ACHN (cell line): ENCODE measurements around the gene LSM7.
"Not testable (repeated sequence)": the region's sequence is repeated elsewhere in the genome, so short reads cannot be mapped to it uniquely, and the experiment has no call there.

Experiments
- DNase-seq: peaks from one replicate; pipeline ENCODE4 v3.0.0-alpha.2; 2015
- in situ Hi-C: cut with HindIII; loops from 2 replicates; pipeline ENCODE4 v1.10.0; 2017; ENCODE audit warnings: low sequenced_read_pairs, low pct_ligation_motif_present, low pct_unique_long_range_greater_than_20kb

The LSM7 gene

GRCh38 chr19:2356036-2356646 is 27.8 kb upstream of the LSM7 start:
- in situ Hi-C loops = no loop called here
- no peak for DNase-seq

GRCh38 chr19:2355168-2356035 is 27.0 kb upstream of the LSM7 start:
- in situ Hi-C loops = no loop called here
- DNase-seq = peak; percentile 29

GRCh38 chr19:2354670-2355069 is 26.3 kb upstream of the LSM7 start:
- DNase-seq = no peak
- in situ Hi-C loops = no loop called here

GRCh38 chr19:2353887-2354592 is 25.7 kb upstream of the LSM7 start:
- in situ Hi-C loops = no loop called here
- no peak for DNase-seq

- in situ Hi-C loops = no loop called here
- DNase-seq = no peak
Measured at GRCh38 chr19:2353159-2353886, 24.9 kb upstream of the LSM7 start.

DNA sequence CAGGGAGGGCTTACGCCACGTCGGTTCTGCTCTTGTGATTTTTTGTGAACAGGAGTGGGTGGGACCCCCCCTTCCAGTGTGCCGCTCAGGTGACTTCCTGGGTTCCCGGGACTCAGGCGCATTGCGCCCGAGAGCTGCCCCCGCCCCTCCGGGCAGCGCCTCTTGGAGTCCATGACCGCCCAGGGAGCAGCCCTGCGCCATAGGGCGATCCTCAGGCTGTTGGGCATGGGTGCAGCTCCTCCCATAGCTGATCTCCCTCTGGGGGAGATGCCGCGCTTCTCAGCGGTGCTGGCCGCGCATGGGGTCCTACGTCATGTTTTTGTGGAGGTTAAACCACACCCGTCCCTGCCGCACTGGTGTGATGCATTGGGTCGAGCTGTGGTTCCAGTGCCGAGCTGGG is 23.7 kb upstream of the LSM7 start:
- in situ Hi-C loops = no loop called here
- DNase-seq = no peak

- in situ Hi-C loops = no loop called here
- no peak for DNase-seq
Measured at GRCh38 chr19:2351591-2351990, 23.2 kb upstream of the LSM7 start.

- in situ Hi-C loops = no loop called here
- no peak for DNase-seq
Measured at GRCh38 chr19:2350656-2351055, 22.3 kb upstream of the LSM7 start.

DNA sequence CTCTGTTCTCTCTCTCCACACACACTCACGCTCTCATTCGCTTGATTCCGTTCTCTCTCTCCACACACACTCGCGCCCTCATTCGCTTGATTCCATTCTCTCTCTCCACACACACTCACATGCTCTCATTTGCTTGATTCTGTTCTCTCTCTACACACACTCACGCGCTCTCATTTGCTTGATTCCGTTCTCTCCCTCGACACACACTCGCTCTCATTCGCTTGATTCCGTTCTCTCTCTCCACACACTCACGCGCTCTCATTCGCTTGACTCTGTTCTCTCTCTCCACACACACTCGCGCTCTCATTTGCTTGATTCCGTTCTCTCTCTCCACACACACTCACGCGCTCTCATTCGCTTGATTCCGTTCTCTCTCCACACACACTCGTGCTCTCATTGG is 21.4 kb upstream of the LSM7 start:
- in situ Hi-C loops, DNase-seq: not testable (repeated sequence)

GRCh38 chr19:2345794-2346663 is 17.6 kb upstream of the LSM7 start:
- DNase-seq = no peak
- in situ Hi-C loops = no loop called here

GRCh38 chr19:2345076-2345475 is 16.7 kb upstream of the LSM7 start:
- in situ Hi-C loops = no loop called here
- no peak for DNase-seq

DNA sequence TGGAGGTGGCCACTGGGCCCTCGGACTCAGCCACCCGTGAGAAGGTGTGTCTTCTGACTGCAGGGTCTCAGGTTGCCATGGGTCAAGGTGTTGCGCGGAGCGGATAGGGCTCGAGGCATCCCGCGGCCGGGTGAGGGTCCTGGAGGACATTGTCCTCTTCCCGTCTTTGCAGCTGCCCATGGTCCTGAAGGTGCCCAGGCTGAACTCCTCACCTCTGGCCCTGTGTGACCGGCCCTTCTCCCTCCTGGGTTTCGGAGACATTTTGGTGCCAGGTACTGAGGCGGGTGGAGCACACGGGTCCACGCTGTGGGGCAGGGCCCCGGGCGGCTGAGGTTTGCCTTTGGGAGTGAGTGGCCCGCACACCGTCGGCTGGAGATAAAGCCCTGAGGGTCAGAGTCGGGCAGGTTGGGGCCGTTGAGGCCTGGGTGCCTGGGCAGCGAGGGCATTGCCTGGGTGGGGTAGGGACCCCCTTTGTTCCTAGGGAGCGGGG is 16.0 kb upstream of the LSM7 start:
- in situ Hi-C loops = no loop called here
- DNase-seq = no peak

- DNase-seq = no peak
- in situ Hi-C loops = no loop called here
Measured at GRCh38 chr19:2343289-2343982, 15.1 kb upstream of the LSM7 start.

DNA sequence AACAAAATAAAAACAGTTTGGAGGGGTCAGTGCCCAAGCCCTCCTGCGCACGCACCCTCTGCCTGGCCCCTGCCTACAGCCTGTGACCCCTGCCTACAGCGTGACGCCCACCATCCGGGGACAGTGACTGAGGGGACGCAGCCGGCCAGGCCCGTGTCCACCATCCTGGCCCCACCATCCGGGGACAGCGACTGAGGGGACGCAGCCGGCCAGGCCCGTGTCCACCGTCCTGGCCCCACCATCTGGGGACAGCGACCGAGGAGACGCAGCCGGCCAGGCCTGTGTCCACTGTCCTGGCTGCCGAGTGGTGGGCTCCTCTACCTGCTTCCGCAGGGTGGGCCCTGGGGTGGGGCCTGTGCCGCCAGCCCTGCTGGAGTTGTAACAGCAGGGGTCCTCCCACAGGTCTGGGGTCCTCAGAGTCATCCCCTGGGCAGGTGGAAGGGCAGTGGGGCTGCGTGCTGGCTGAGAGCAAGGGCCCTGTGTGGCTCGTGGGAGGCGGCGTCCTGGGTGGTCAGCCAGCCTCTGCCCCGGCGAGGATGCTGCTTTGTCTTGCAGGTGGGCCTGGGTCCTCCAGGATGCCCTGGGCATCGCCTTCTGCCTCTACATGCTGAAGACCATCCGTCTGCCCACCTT is 14.4 kb upstream of the LSM7 start:
- DNase-seq = no peak
- in situ Hi-C loops = no loop called here

GRCh38 chr19:2341982-2342381 is 13.6 kb upstream of the LSM7 start:
- no peak for DNase-seq
- in situ Hi-C loops = no loop called here

DNA sequence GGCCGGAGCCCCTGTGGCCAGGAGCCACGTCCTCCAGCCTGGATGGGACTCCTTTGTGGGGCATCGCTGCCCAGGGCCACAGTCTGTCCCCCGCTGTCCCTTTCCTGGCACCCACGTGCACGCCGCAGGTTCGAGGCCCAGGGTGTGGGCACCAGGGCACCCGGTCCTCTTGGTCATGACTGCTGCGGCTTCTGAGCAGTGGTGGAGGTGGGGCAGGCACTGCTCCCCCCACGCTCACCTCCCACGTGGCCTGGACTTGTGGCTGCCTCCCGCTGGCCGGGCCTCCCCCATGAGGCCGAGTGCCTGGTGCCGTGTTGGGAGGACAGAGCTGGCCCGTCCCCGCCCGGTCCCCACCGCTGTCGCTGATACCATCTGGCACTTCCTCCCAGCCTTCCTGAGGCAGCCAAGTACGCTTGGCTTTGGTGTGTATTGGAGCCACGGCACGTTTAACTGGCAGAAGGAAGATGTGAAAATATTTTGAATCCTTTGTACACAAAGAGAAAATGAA is 12.9 kb upstream of the LSM7 start:
- in situ Hi-C loops = no loop called here
- DNase-seq = no peak
